Fibroblast of lung (primary cell): ENCODE results near the gene TCOF1. TPM values are rescaled to one million over a fixed set of nuclear protein-coding genes. Genes with fewer than 3 reads are reported as not detected.

Experiments
- DNase-seq, 2 donors: peaks; one replicate each; pipeline versions ENCODE4 v3.0.0 to v3.0.0-alpha.2; 2010; ENCODE audit warnings: low read depth in 2 of 2
- H2AFZ ChIP-seq: 2 replicates; pipeline ENCODE4 v1.5.1; 2012; ENCODE audit warnings: low read length, control low read depth, inconsistent platforms
- H3K27ac ChIP-seq: 2 replicates; pipeline ENCODE4 v1.5.1; 2011; ENCODE audit warnings: low read length, control low read depth; ENCODE audit not compliant: insufficient read depth
- H3K27me3 ChIP-seq: 2 replicates; pipeline ENCODE4 v1.5.1; 2011; ENCODE audit warnings: mild to moderate bottlenecking, low read length; ENCODE audit not compliant: control insufficient read depth, insufficient read depth
- H3K36me3 ChIP-seq: 2 replicates; pipeline ENCODE4 v1.5.1; 2011; ENCODE audit warnings: low read length; ENCODE audit not compliant: control insufficient read depth, insufficient read depth
- H3K4me1 ChIP-seq: 2 replicates; pipeline ENCODE4 v1.5.1; 2011; ENCODE audit warnings: low read length; ENCODE audit not compliant: control insufficient read depth, insufficient read depth; ENCODE audit errors: extremely low read depth
- H3K4me2 ChIP-seq: 2 replicates; pipeline ENCODE4 v1.5.1; 2011; ENCODE audit warnings: low read length, control low read depth; ENCODE audit not compliant: insufficient read depth; ENCODE audit errors: extremely low read depth
- H3K4me3 ChIP-seq, 4 experiments: fragments of 200-600 bp in 1 of 4; sonication (generic) in 1 of 4; replicated peaks in 1 of 4; 2 replicates each; pipeline ENCODE4 v1.5.1; 2011 to 2016; ENCODE audit warnings: low read length in 4 of 4, low read depth in 3 of 4, mild to moderate bottlenecking in 3 of 4, control low read depth in 2 of 4, inconsistent platforms in 1 of 4, mixed read lengths in 1 of 4; ENCODE audit not compliant: insufficient read depth in 1 of 4; ENCODE audit errors: control extremely low read depth in 1 of 4
- H3K79me2 ChIP-seq: 2 replicates; pipeline ENCODE4 v1.5.1; 2012; ENCODE audit warnings: mild to moderate bottlenecking, low read length, inconsistent platforms; ENCODE audit not compliant: control insufficient read depth, insufficient read depth
- H3K9ac ChIP-seq: 2 replicates; pipeline ENCODE4 v1.5.1; 2011; ENCODE audit warnings: mild to moderate bottlenecking, low read length, control low read depth; ENCODE audit not compliant: insufficient read depth
- H3K9me3 ChIP-seq: 2 replicates; pipeline ENCODE4 v1.5.1; 2012; ENCODE audit warnings: low read depth, low read length; ENCODE audit not compliant: control insufficient read depth, insufficient read depth
- H4K20me1 ChIP-seq: 2 replicates; pipeline ENCODE4 v1.5.1; 2011; ENCODE audit warnings: low read length; ENCODE audit not compliant: control insufficient read depth, insufficient read depth; ENCODE audit errors: extremely low read depth
- EZH2 ChIP-seq: IDR thresholded peaks from 2 replicates; pipeline ENCODE4 v1.5.1; 2012; ENCODE audit warnings: low read length, control low read depth, mild to moderate bottlenecking; ENCODE audit errors: missing control alignments
- polyA plus RNA-seq, 2 donors: library from polyadenylated mRNA; depleted of rRNA in 1 of 2; stranded (reverse) in 1 of 2; unstranded in 1 of 2; fragments of >200 nt; gene quantifications; 2 replicates each; pipeline ENCODE4 v1.2.1, GENCODE V29; 2011 to 2012; ENCODE audit warnings: missing spikeins in 1 of 2
- total RNA-seq: library from RNA; depleted of rRNA; stranded (reverse); fragments of >200 nt; gene quantifications from 2 replicates; pipeline ENCODE4 v1.2.1, GENCODE V29; 2014
- TF ChIP-seq, protein P1 (sequence below), 2 donors: IDR thresholded peaks in 1 of 2; conservative IDR thresholded peaks in 1 of 2; 1 replicate in 1 of 2; 2 replicates in 1 of 2; pipeline ENCODE4 v1.5.1; 2011 to 2012; ENCODE audit warnings: low read length in 2 of 2, control low read depth in 1 of 2, inconsistent platforms in 1 of 2, low read depth in 1 of 2, mild to moderate bottlenecking in 1 of 2

The TCOF1 gene
- total and polyA plus RNA-seq, 2 donors (not counting 1 experiment from before 2014, with no cell fraction given): 8.5 to 10.6 TPM

GRCh38 chr5:150395688-150395975 is 38.1 kb downstream of the TCOF1 start:
- Histone ChIP-seq H4K20me1 (no peaks in the 10 kb centered on the region), H3K4me3 (no peak overlapping the region), H3K4me2 (no peak overlapping the region), H3K79me2 (no peaks in the 10 kb centered on the region), H3K36me3 (peaks cover 28% of the 10 kb centered on the region), H3K27me3 (no peaks in the 10 kb centered on the region), H3K27ac (no peak overlapping the region), H2AFZ (no peak overlapping the region), H3K9me3 (no peaks in the 10 kb centered on the region), H3K4me1 (peaks cover 11% of the 10 kb centered on the region), H3K9ac (no peak overlapping the region)
- TF ChIP-seq EZH2: no peak
- TF ChIP-seq, protein P1, sequence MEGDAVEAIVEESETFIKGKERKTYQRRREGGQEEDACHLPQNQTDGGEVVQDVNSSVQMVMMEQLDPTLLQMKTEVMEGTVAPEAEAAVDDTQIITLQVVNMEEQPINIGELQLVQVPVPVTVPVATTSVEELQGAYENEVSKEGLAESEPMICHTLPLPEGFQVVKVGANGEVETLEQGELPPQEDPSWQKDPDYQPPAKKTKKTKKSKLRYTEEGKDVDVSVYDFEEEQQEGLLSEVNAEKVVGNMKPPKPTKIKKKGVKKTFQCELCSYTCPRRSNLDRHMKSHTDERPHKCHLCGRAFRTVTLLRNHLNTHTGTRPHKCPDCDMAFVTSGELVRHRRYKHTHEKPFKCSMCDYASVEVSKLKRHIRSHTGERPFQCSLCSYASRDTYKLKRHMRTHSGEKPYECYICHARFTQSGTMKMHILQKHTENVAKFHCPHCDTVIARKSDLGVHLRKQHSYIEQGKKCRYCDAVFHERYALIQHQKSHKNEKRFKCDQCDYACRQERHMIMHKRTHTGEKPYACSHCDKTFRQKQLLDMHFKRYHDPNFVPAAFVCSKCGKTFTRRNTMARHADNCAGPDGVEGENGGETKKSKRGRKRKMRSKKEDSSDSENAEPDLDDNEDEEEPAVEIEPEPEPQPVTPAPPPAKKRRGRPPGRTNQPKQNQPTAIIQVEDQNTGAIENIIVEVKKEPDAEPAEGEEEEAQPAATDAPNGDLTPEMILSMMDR (conservative IDR thresholded peaks at IDR 0.05 in 1 of 2, IDR thresholded peaks at IDR 0.05 in 1 of 2; ENCODE audit: low read depth in 1 of 2, low read length in 2 of 2): no peak
- no peak for DNase-seq

DNA sequence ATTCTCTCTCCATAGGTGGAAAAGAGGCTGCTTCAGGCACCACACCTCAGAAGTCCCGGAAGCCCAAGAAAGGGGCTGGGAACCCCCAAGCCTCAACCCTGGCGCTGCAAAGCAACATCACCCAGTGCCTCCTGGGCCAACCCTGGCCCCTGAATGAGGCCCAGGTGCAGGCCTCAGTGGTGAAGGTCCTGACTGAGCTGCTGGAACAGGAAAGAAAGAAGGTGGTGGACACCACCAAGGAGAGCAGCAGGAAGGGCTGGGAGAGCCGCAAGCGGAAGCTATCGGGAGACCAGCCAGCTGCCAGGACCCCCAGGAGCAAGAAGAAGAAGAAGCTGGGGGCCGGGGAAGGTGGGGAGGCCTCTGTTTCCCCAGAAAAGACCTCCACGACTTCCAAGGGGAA is 38.8 kb downstream of the TCOF1 start:
- DNase-seq: no peak
- peaks cover 28% of the 10 kb centered on the region for H3K36me3 ChIP-seq
- H2AFZ ChIP-seq: no peak overlapping the region
- no peak overlapping the region for H3K27ac ChIP-seq
- H3K9me3 ChIP-seq: no peaks in the 10 kb centered on the region
- no peaks in the 10 kb centered on the region for H4K20me1 ChIP-seq
- H3K4me2 ChIP-seq: no peak overlapping the region
- no peak overlapping the region for H3K9ac ChIP-seq
- peaks cover 11% of the 10 kb centered on the region for H3K4me1 ChIP-seq
- H3K27me3 ChIP-seq: no peaks in the 10 kb centered on the region
- TF ChIP-seq, protein P1 (conservative IDR thresholded peaks at IDR 0.05 in 1 of 2, IDR thresholded peaks at IDR 0.05 in 1 of 2; ENCODE audit: low read depth in 1 of 2, low read length in 2 of 2): no peak
- TF ChIP-seq EZH2: no peak
- no peak overlapping the region for H3K4me3 ChIP-seq
- H3K79me2 ChIP-seq: no peaks in the 10 kb centered on the region

GRCh38 chr5:150397146-150397781 is 39.8 kb downstream of the TCOF1 start:
- TF ChIP-seq, protein P1 (conservative IDR thresholded peaks at IDR 0.05 in 1 of 2, IDR thresholded peaks at IDR 0.05 in 1 of 2; ENCODE audit: low read depth in 1 of 2, low read length in 2 of 2): no peak
- TF ChIP-seq EZH2: no peak
- peak; percentile 18 to 67 for DNase-seq
- peaks cover 25% of the 10 kb centered on the region for H3K36me3 ChIP-seq
- H3K27me3 ChIP-seq: no peaks in the 10 kb centered on the region
- H3K4me1 ChIP-seq: peaks cover 11% of the 10 kb centered on the region
- no peaks in the 10 kb centered on the region for H3K79me2 ChIP-seq
- no peaks in the 10 kb centered on the region for H3K9me3 ChIP-seq
- H4K20me1 ChIP-seq: no peaks in the 10 kb centered on the region
- no peak overlapping the region for H3K4me3 ChIP-seq
- no peak overlapping the region for H3K27ac ChIP-seq
- H3K9ac ChIP-seq: no peak overlapping the region
- H2AFZ ChIP-seq: no peak overlapping the region
- H3K4me2 ChIP-seq: no peak overlapping the region
